PFSK-1 (cell line): ENCODE data around the gene HSF2BP.

Source experiments
- FOXP2 ChIP-seq: optimal IDR thresholded peaks from 2 replicates; pipeline ENCODE3; 2011; ENCODE audit warnings: borderline replicate concordance, control low read depth, inconsistent platforms; ENCODE audit not compliant: insufficient read depth; ENCODE audit errors: extremely low read length, extremely low read depth
- POLR2AphosphoS5 ChIP-seq: IDR thresholded peaks from 2 replicates; pipeline ENCODE4 v1.6.1; 2012; ENCODE audit warnings: low read depth, mild to moderate bottlenecking, control low read depth, low read length, moderate library complexity
- SIN3A ChIP-seq: IDR thresholded peaks from 2 replicates; pipeline ENCODE4 v1.6.1; 2012; ENCODE audit warnings: mild to moderate bottlenecking, low read length, moderate library complexity, borderline replicate concordance; ENCODE audit not compliant: insufficient read depth
- TAF1 ChIP-seq: IDR thresholded peaks from 2 replicates; pipeline ENCODE4 v1.6.1; 2012; ENCODE audit warnings: low read length, control low read depth, borderline replicate concordance; ENCODE audit not compliant: insufficient read depth
- TF ChIP-seq, protein P1 (sequence below), 2 experiments: IDR thresholded peaks; 2 replicates each; pipeline versions ENCODE4 v1.6.1 to v1.8.0; 2011 to 2012; ENCODE audit warnings: low read depth in 2 of 2, low read length in 2 of 2, control low read depth in 1 of 2, inconsistent platforms in 1 of 2, mild to moderate bottlenecking in 1 of 2, moderate library complexity in 1 of 2; ENCODE audit not compliant: insufficient read depth in 1 of 2

Gene HSF2BP

DNA sequence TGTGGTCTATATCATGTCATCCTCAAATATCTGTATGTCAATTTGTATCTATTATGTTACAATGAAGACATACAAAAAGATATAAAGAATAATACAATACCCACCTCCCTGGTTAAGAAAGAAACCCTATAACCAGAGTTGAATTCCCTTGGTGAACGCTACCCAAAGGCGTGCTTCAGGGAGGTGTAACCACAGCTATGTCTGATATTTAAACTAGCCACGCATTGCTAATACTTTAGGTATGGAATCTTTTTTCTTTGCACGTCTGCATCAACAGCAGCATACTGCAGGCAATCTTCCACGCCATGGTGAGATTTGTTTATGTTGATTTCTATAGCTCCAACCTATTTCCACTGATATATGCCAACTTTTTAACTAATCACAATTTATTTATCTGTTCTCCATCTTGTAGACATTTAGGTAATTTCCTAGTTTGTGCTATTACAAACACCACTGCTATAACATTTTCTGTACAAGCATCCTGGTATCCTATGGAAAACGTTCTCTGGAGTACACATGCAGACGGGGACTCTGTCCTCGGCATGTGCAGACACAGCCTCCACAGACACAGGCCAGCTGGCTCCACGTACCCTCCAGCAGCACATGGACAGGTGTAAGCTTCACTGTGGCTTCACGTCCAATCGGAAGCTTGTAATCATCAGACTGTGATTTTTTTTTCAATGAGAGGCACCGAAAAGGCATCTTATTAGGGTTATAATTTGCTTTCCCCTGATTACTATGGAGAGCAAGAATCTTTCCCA, 58.5 kb downstream of the HSF2BP start:
- TF ChIP-seq SIN3A: no peak
- TF ChIP-seq, protein P1, sequence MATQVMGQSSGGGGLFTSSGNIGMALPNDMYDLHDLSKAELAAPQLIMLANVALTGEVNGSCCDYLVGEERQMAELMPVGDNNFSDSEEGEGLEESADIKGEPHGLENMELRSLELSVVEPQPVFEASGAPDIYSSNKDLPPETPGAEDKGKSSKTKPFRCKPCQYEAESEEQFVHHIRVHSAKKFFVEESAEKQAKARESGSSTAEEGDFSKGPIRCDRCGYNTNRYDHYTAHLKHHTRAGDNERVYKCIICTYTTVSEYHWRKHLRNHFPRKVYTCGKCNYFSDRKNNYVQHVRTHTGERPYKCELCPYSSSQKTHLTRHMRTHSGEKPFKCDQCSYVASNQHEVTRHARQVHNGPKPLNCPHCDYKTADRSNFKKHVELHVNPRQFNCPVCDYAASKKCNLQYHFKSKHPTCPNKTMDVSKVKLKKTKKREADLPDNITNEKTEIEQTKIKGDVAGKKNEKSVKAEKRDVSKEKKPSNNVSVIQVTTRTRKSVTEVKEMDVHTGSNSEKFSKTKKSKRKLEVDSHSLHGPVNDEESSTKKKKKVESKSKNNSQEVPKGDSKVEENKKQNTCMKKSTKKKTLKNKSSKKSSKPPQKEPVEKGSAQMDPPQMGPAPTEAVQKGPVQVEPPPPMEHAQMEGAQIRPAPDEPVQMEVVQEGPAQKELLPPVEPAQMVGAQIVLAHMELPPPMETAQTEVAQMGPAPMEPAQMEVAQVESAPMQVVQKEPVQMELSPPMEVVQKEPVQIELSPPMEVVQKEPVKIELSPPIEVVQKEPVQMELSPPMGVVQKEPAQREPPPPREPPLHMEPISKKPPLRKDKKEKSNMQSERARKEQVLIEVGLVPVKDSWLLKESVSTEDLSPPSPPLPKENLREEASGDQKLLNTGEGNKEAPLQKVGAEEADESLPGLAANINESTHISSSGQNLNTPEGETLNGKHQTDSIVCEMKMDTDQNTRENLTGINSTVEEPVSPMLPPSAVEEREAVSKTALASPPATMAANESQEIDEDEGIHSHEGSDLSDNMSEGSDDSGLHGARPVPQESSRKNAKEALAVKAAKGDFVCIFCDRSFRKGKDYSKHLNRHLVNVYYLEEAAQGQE (IDR thresholded peaks at IDR 0.05; ENCODE audit: insufficient read depth in 1 of 2, low read depth in 2 of 2, low read length in 2 of 2): no peak
- no peak for TF ChIP-seq FOXP2
- TF ChIP-seq POLR2AphosphoS5: no peak
- TF ChIP-seq TAF1: no peak

DNA sequence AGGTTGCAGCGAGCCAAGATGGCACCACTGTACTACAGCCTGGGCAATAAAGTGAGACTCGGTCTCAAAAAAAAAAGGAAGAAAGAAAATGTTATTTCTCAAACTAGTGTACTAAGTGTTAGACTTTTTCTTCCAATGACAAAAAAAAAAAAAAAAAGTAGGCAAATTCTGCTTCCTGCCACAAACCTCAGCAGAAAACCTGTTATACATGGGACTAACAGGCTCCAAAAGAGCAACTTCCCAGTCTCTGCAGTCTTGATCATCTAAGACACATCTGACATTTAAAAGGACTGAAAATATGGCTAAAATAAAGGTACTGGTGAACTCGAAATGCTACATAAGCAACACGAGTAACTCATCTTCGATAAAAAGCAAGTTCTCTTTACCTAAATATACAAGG, 59.6 kb downstream of the HSF2BP start:
- no peak for TF ChIP-seq SIN3A

DNA sequence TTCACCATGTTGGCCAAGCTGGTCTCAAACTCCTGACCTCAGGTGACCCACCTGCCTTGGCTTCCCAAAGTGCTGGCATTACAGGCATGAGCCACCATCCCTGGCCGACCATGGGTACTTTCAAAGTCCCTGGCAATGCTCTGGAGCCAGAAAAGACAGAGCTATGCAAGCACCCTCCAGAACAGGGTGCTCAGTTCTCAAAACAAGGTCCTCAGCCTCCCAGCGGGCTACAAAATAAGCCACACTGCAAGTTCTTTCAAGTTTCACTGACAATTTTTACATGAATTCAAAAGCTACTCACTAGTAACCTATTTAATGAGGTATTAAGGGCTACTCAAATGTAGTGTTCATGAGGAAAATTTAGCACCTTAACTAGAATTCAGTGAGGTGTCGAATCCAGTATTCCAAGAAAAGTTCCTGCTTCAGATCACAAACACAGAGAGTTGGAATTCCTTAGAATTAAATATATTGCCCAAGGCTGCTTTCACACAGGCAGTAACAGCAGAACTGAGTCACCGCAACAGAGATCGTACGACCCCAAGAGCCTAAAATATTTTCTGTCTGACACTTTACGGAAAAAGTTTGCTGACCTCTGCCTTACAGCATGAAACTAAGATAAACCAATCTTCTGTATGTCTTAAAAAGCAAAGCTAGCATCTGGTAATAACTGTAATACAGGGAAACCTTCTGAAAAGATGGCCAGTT, 60.7 kb downstream of the HSF2BP start:
- TF ChIP-seq SIN3A: no peak
- TF ChIP-seq, protein P1 (IDR thresholded peaks at IDR 0.05; ENCODE audit: insufficient read depth in 1 of 2, low read depth in 2 of 2, low read length in 2 of 2): no peak
- no peak for TF ChIP-seq FOXP2
- TF ChIP-seq TAF1: no peak
- TF ChIP-seq POLR2AphosphoS5: no peak

DNA sequence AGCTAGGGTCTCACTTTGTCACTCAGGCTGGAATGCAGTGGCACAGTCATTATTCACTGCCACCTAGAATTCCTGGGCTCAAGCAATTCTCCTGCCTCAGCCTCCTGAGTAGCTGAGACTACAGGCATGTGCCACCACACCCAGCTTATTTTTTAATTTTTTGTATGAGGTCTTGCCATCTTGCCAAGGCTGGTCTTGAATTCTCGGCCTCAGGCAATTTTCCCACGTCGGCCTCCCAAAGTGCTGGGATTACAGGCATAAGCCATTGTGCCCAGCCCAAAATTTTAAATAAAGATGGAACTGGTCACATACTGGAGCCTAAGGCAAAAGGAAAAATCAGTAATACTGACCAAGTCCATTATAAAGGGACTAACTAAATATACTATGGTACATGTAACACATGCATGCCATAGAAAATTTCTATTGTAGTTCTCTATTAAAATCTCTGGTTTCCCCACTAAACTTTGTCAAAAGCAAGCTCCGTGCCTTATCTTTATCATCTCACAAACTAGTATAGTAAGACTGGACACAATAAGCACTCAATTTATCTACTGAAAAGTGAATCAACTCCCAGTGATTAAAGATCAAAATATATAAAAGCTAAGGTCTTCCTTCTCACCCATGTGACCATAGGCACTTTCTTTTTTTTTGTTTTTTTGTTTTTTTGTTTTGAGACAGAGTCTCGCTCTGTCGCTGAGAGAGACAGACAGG, 61.6 kb downstream of the HSF2BP start:
- TF ChIP-seq SIN3A (no peak), TAF1 (no peak), FOXP2 (no peak), POLR2AphosphoS5 (no peak)
- TF ChIP-seq, protein P1 (IDR thresholded peaks at IDR 0.05; ENCODE audit: insufficient read depth in 1 of 2, low read depth in 2 of 2, low read length in 2 of 2): no peak

DNA sequence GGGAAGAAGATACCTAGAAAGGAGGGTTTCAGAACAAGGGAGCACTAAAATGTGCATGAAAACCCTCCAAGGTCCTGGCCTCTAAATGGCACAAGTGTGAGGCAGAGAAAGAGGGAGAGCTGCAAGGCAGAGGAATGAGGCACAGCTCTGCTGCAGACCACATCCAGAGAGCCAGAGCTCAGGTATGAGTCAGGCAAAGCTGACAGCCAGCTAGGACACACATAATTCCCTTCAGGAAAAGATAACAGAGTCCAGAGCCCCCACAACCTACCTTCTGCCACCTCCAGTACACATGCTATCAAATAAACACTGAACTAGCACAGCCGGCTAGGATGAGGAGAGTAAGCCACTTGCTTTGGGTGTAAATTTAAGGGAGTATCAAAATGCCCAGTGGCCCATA, 62.2 kb downstream of the HSF2BP start:
- TF ChIP-seq FOXP2: no peak
- no peak for TF ChIP-seq POLR2AphosphoS5
- TF ChIP-seq SIN3A: no peak
- TF ChIP-seq, protein P1 (IDR thresholded peaks at IDR 0.05; ENCODE audit: insufficient read depth in 1 of 2, low read depth in 2 of 2, low read length in 2 of 2): no peak
- no peak for TF ChIP-seq TAF1
